Body of pancreas (tissue), 4 donors: ENCODE measurements around the gene BANK1.

Experiments
- POLR2A ChIP-seq, 3 donors: fragments of 450-650 bp; IDR thresholded peaks; one replicate each; pipeline ENCODE4 v1.6.1; 2016; ENCODE audit warnings: antibody characterized with exemption in 3 of 3, mild to moderate bottlenecking in 2 of 3
- TF ChIP-seq, protein P1 (sequence below), 7 experiments: fragments of 450-650 bp in 4 of 7; fragments of 200-600 bp in 3 of 7; sonication (generic) in 3 of 7; IDR thresholded peaks; one replicate each; pipeline ENCODE4 v1.5.1; 2016 to 2019; ENCODE audit warnings: antibody characterized with exemption in 7 of 7

DNA sequence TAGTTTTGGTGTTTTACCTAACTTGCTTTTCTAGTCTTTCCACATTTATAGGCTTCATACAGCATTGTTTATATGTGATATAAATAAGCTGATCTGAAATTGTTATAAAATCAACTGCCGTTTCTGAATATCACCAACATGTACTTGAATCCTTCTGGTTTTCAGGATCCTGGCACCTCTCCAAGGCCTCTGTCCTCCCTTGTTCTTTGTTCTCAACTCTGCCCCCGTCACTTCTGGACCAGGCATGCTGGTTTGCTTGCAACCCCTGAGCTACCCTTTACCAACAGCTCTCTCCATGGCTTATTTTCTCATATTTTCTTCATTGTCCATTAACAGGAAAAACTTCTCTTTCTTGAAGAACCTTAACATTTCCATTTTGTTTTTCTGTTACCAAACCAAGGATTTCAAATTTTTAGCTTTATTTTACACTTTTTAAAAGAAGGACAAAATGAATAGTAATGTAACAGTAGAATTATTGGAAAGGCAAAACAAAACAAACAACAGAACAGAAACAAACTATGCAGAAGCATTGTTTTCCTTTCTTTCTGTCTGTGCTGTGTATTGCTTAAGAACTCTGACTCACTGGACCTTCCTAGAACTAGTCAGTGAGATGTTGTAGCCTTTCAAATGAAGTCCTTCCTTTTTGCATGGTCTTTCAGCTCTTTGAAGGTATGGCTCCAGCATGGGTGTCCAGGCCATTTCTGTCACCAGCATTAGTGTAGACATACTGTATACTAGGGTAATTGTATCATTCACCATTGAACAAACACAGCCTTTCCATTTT is 44.8 kb downstream of the BANK1 start:
- TF ChIP-seq, protein P1, sequence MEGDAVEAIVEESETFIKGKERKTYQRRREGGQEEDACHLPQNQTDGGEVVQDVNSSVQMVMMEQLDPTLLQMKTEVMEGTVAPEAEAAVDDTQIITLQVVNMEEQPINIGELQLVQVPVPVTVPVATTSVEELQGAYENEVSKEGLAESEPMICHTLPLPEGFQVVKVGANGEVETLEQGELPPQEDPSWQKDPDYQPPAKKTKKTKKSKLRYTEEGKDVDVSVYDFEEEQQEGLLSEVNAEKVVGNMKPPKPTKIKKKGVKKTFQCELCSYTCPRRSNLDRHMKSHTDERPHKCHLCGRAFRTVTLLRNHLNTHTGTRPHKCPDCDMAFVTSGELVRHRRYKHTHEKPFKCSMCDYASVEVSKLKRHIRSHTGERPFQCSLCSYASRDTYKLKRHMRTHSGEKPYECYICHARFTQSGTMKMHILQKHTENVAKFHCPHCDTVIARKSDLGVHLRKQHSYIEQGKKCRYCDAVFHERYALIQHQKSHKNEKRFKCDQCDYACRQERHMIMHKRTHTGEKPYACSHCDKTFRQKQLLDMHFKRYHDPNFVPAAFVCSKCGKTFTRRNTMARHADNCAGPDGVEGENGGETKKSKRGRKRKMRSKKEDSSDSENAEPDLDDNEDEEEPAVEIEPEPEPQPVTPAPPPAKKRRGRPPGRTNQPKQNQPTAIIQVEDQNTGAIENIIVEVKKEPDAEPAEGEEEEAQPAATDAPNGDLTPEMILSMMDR (IDR thresholded peaks at IDR 0.05): no peak
- TF ChIP-seq POLR2A (IDR thresholded peaks at IDR 0.05): no peak
